HepG2 (cell line): ENCODE data around the gene TBC1D24. TPM values are rescaled to one million over a fixed set of nuclear protein-coding genes. Genes with fewer than 3 reads are reported as not detected.

ENCODE experiments used
- ATAC-seq: fragments of 200-7000 bp; cut with Tn5 transposase; 3 replicates; pipeline ENCODE4 v1.9.1; 2020; ENCODE audit warnings: mild to moderate bottlenecking, moderate library complexity
- BruUV-seq: library from RNA; stranded (reverse); fragments of 400-500 nt; replicated peaks from 2 replicates; lab custom pipeline; 2021; lab: Mats Ljungman, UMichigan
- CTCF ChIA-PET: fragments of 300-600 bp; formaldehyde crosslinking; extraction: SDS; loops from one replicate; lab custom pipeline; 2021; ENCODE audit warnings: low total read pairs, inconsistent platforms, low intra/inter-chr PET ratio; lab: Yijun Ruan, JAX
- POLR2A ChIA-PET: fragments of 350-600 bp; sonication (Branson Sonifier 250); formaldehyde crosslinking; loops from one replicate; lab custom pipeline; 2020; ENCODE audit warnings: antibody characterized with exemption, inconsistent platforms; lab: Yijun Ruan, JAX
- DNase-seq: peaks from one replicate; pipeline ENCODE4 v3.0.0-alpha.2; 2015; ENCODE audit warnings: low spot score
- FAIRE-seq: peaks from 3 replicates; lab custom pipeline; 2011; peaks lifted over from hg19 to GRCh38; lab: Jason Lieb, UNC
- H2AFZ ChIP-seq: one replicate; pipeline ENCODE4 v1.6.1; 2011; ENCODE audit warnings: low read length, inconsistent platforms
- H3K27ac ChIP-seq: fragments of 300-600 bp; 3 replicates; pipeline ENCODE4 v1.8.0; 2011; ENCODE audit warnings: mixed run types, mild to moderate bottlenecking, mixed read lengths, low read length, inconsistent platforms; ENCODE audit not compliant: insufficient read depth; ENCODE audit errors: extremely low read length
- H3K27me3 ChIP-seq, 2 experiments: fragments of 200-600 bp in 1 of 2; 2 replicates in 1 of 2; 3 replicates in 1 of 2; pipeline versions ENCODE4 v1.6.0 to v1.8.0; 2011; ENCODE audit warnings: low read length in 2 of 2, mild to moderate bottlenecking in 2 of 2, moderate library complexity in 2 of 2, inconsistent platforms in 1 of 2; ENCODE audit not compliant: insufficient read depth in 2 of 2, control insufficient read depth in 1 of 2
- H3K36me3 ChIP-seq, 2 experiments: fragments of 200-600 bp in 1 of 2; replicated peaks in 1 of 2; 2 replicates in 1 of 2; 3 replicates in 1 of 2; pipeline versions ENCODE4 v1.5.1 to v1.8.0; 2011; ENCODE audit warnings: low read length in 2 of 2, inconsistent platforms in 1 of 2; ENCODE audit not compliant: insufficient read depth in 2 of 2, control insufficient read depth in 1 of 2
- H3K4me1 ChIP-seq: 2 replicates; pipeline ENCODE4 v1.5.1; 2012; ENCODE audit warnings: low read length, inconsistent platforms; ENCODE audit not compliant: insufficient read depth
- H3K4me2 ChIP-seq: 2 replicates; pipeline ENCODE4 v1.6.0; 2011; ENCODE audit warnings: low read depth, low read length, inconsistent platforms
- H3K4me3 ChIP-seq, 3 experiments: fragments of 200-600 bp in 1 of 3; sonication (generic), shearing (Covaris generic) in 1 of 3; replicated peaks in 1 of 3; 2 replicates each; pipeline ENCODE4 v1.5.1; 2011 to 2016; ENCODE audit warnings: low read length in 3 of 3, inconsistent platforms in 2 of 3, low read depth in 2 of 3, mild to moderate bottlenecking in 2 of 3, control low read depth in 1 of 3, mixed read lengths in 1 of 3; ENCODE audit not compliant: insufficient read depth in 1 of 3
- H3K79me2 ChIP-seq: one replicate; pipeline ENCODE4 v1.6.1; 2011; ENCODE audit warnings: low read length, inconsistent platforms; ENCODE audit not compliant: insufficient read depth
- H3K9ac ChIP-seq: 2 replicates; pipeline ENCODE4 v1.6.0; 2011; ENCODE audit warnings: mild to moderate bottlenecking, low read depth, low read length, inconsistent platforms; ENCODE audit not compliant: insufficient read depth
- H3K9me3 ChIP-seq: 2 replicates; pipeline ENCODE4 v1.5.1; 2012; ENCODE audit warnings: mild to moderate bottlenecking, low read length
- H4K20me1 ChIP-seq: 2 replicates; pipeline ENCODE4 v1.6.0; 2011; ENCODE audit warnings: inconsistent platforms, mild to moderate bottlenecking, low read length, moderate library complexity; ENCODE audit not compliant: insufficient read depth
- ARID3A ChIP-seq: IDR thresholded peaks from 2 replicates; pipeline ENCODE4 v1.6.1; 2012; ENCODE audit warnings: low read depth, low read length, improper control_type of control experiment
- BRF2 ChIP-seq: sonication (generic); formaldehyde crosslinking; IDR thresholded peaks from 2 replicates; pipeline ENCODE4 v1.8.1; 2022; ENCODE audit warnings: mild to moderate bottlenecking, missing genetic modification reagents
- EP300 ChIP-seq, 3 experiments: sonication (generic) in 1 of 3; formaldehyde crosslinking in 1 of 3; IDR thresholded peaks; 2 replicates each; pipeline versions ENCODE4 v1.5.1 to v1.6.1; 2011 to 2020; ENCODE audit warnings: low read depth in 2 of 3, low read length in 2 of 3, borderline replicate concordance in 1 of 3, improper control_type of control experiment in 1 of 3, mild to moderate bottlenecking in 1 of 3, missing genetic modification reagents in 1 of 3, moderate library complexity in 1 of 3
- HNF1A ChIP-seq, 2 experiments: sonication (generic) in 1 of 2; formaldehyde crosslinking in 1 of 2; IDR thresholded peaks; 2 replicates each; pipeline versions ENCODE4 v1.4.0 to v1.6.1; 2016 to 2020; ENCODE audit warnings: borderline replicate concordance in 1 of 2, low read depth in 1 of 2, mild to moderate bottlenecking in 1 of 2, missing genetic modification reagents in 1 of 2
- IRX3 ChIP-seq: sonication (generic); formaldehyde crosslinking; IDR thresholded peaks from 2 replicates; pipeline ENCODE4 v1.8.1; 2023; ENCODE audit warnings: mild to moderate bottlenecking, low read depth, missing genetic modification reagents, borderline replicate concordance
- KDM2A ChIP-seq: sonication (generic); formaldehyde crosslinking; IDR thresholded peaks from 2 replicates; pipeline ENCODE4 v1.4.0; 2020; ENCODE audit warnings: low read depth, missing genetic modification reagents, borderline replicate concordance
- KDM5B ChIP-seq: sonication (generic); formaldehyde crosslinking; IDR thresholded peaks from 2 replicates; pipeline ENCODE4 v1.4.0; 2020; ENCODE audit warnings: missing genetic modification reagents, mild to moderate bottlenecking, borderline replicate concordance
- MIXL1 ChIP-seq: IDR thresholded peaks from 2 replicates; pipeline ENCODE4 v1.6.1; 2016
- MXD3 ChIP-seq: IDR thresholded peaks from 2 replicates; pipeline ENCODE4 v1.6.1; 2016; ENCODE audit warnings: mild to moderate bottlenecking, missing biosample characterization, missing genetic modification reagents
- PHF20 ChIP-seq: sonication (generic); formaldehyde crosslinking; IDR thresholded peaks from 2 replicates; pipeline ENCODE4 v1.5.0; 2020; ENCODE audit warnings: mild to moderate bottlenecking, missing genetic modification reagents
- POLR2A ChIP-seq, 2 experiments: IDR thresholded peaks; 2 replicates each; pipeline ENCODE4 v1.6.1; 2011; ENCODE audit warnings: low read depth in 2 of 2, low read length in 2 of 2, mild to moderate bottlenecking in 1 of 2, moderate library complexity in 1 of 2; ENCODE audit not compliant: insufficient read depth in 1 of 2
- RBFOX2 ChIP-seq: fragments of 200-400 bp; formaldehyde crosslinking; IDR thresholded peaks from 2 replicates; pipeline ENCODE4 v1.6.1; 2017; ENCODE audit warnings: low read depth, mild to moderate bottlenecking, low read length
- U2AF1 ChIP-seq: fragments of 200-400 bp; formaldehyde crosslinking; optimal IDR thresholded peaks from 2 replicates; pipeline ENCODE3; 2017; ENCODE audit warnings: mild to moderate bottlenecking, low read depth, low read length
- ZNF224 ChIP-seq: sonication (generic); formaldehyde crosslinking; IDR thresholded peaks from 2 replicates; pipeline ENCODE4 v1.5.0; 2020; ENCODE audit warnings: mild to moderate bottlenecking, missing genetic modification reagents
- ZSCAN20 ChIP-seq: sonication (generic); formaldehyde crosslinking; IDR thresholded peaks from 2 replicates; pipeline ENCODE4 v1.4.0; 2020; ENCODE audit warnings: missing genetic modification reagents, mild to moderate bottlenecking, borderline replicate concordance
- ZSCAN21 ChIP-seq: sonication (generic); formaldehyde crosslinking; IDR thresholded peaks from 2 replicates; pipeline ENCODE4 v1.8.0; 2022; ENCODE audit warnings: mild to moderate bottlenecking, missing genetic modification reagents, moderate library complexity, borderline replicate concordance
- WGBS: methylation state at CpG from one replicate; pipeline ENCODE4 v1.1.6; 2017; ENCODE audit warnings: low lambda C conversion rate; 5-methylcytosine and 5-hydroxymethylcytosine counted together
- in situ Hi-C: cut with HindIII; loops from 2 replicates; pipeline ENCODE4 v1.10.0; 2017; ENCODE audit warnings: low pct_unique_long_range_greater_than_20kb; ENCODE audit not compliant: extremely low pct_ligation_motif_present
- intact Hi-C: fragments of 100-400 bp; cut with micrococcal nuclease; formaldehyde crosslinking; loops from one replicate; pipeline ENCODE4 v1.10.0; 2022; ENCODE audit not compliant: unreplicated experiment
- polyA plus RNA-seq, 8 experiments: library from polyadenylated mRNA; depleted of rRNA in 3 of 8; stranded (reverse) in 7 of 8; unstranded in 1 of 8; fragments of >200 nt; fragmentation: Illumina TruSeq in 4 of 8; extraction: Trizol in 4 of 8; gene quantifications; 2 replicates each; pipeline versions ENCODE4 v1.2.1 to v1.2.3, GENCODE V29; 2011 to 2016; ENCODE audit warnings: low read depth in 4 of 8, missing spikeins in 1 of 8, mixed read lengths in 1 of 8; ENCODE audit not compliant: insufficient read depth in 1 of 8
- total RNA-seq, 5 experiments: library from RNA; depleted of rRNA; stranded (reverse); fragments of >200 nt; fragmentation: Illumina TruSeq; extraction: Trizol; gene quantifications; 2 replicates each; pipeline ENCODE4 v1.2.3, GENCODE V29; 2016; ENCODE audit warnings: low read depth in 1 of 5

The TBC1D24 gene
- total and polyA plus RNA-seq, 2 of the 13 experiments (the other 11 are each of a cell fraction or from before 2014, with no cell fraction given) = 7.7 to 13.7 TPM

- intact Hi-C loops = no loop called here
- WGBS = 43% methylated on average over 1 of the region's 20 CpGs
- H3K4me2 ChIP-seq = peak overlapping the region; percentile 98
- TF ChIP-seq HNF1A (IDR thresholded peaks at IDR 0.05; ENCODE audit: low read depth) = no peak
- TF ChIP-seq HNF1A (CRISPR knock-in tag; IDR thresholded peaks at IDR 0.05; ENCODE audit: borderline replicate concordance) = 0 out of 2 replicates have a peak, but pooled peaks have one; percentile 4
- peak; percentile 50 for TF ChIP-seq RBFOX2
- TF ChIP-seq ARID3A = no peak
- no peak for TF ChIP-seq U2AF1
- TF ChIP-seq KDM2A (CRISPR knock-in tag) = 0 out of 2 replicates have a peak, but pooled peaks have one; percentile 2
- TF ChIP-seq PHF20 = 0 out of 2 replicates have a peak, but pooled peaks have one; percentile 16
- TF ChIP-seq IRX3 (CRISPR knock-in tag) = 0 out of 2 replicates have a peak, but pooled peaks have one; percentile 14
- TF ChIP-seq KDM5B (CRISPR knock-in tag) = no peak
- TF ChIP-seq ZSCAN21 (CRISPR knock-in tag) = peak; percentile 10
- 0 out of 2 replicates have a peak, but pooled peaks have one; percentile 7 for TF ChIP-seq MXD3 (CRISPR knock-in tag)
- TF ChIP-seq ZNF224 = no peak
- TF ChIP-seq BRF2 (CRISPR knock-in tag) = 0 out of 2 replicates have a peak, but pooled peaks have one; percentile 21
- TF ChIP-seq MIXL1 (CRISPR knock-in tag) = no peak
- TF ChIP-seq ZSCAN20 (CRISPR knock-in tag) = no peak
- peak in 1 of 2 experiments; percentile 16; a peak in 1 of 4 replicates for TF ChIP-seq POLR2A (IDR thresholded peaks at IDR 0.05; ENCODE audit: insufficient read depth in 1 of 2, low read depth in 2 of 2, low read length in 2 of 2)
- no peak for TF ChIP-seq EP300 (IDR thresholded peaks at IDR 0.05; ENCODE audit: low read depth in 2 of 2, low read length in 2 of 2)
- no peak for TF ChIP-seq EP300 (CRISPR knock-in tag; IDR thresholded peaks at IDR 0.05; ENCODE audit: borderline replicate concordance)
Observed at GRCh38 chr16:2460391-2460713, 14.6 kb upstream of the TBC1D24 start.

More at GRCh38 chr16:2460391-2460713, 14.6 kb upstream of the TBC1D24 start:
- ATAC-seq (no peak), FAIRE-seq (no peak), DNase-seq (no peak)
- H3K4me3 ChIP-seq = peak overlapping the region; percentile 59 to 75 (median 65); a peak in 5 of 6 replicates
- H2AFZ ChIP-seq = no peak overlapping the region
- ChIA-PET POLR2A (interaction anchor here (0.8 to 1.7 kb wide), 7 partner anchors 9 to 64 kb away, joined by 3 to 9 read pairs (median 5); partner anchors contain the start of genes NTN3 and TBC1D24), CTCF (no interaction called here)
- H3K36me3 ChIP-seq = peaks cover 11 to 19% of the 10 kb centered on the region in 2 experiments; a peak in 4 of 5 replicates
- in situ Hi-C loops = no loop called here
- H3K9me3 ChIP-seq = no peaks in the 10 kb centered on the region
- no peaks in the 10 kb centered on the region for H3K27me3 ChIP-seq
- H3K9ac ChIP-seq = peak overlapping the region; percentile 72
- H3K27ac ChIP-seq = peak overlapping the region; percentile 78
- peaks cover 24% of the 10 kb centered on the region for H3K4me1 ChIP-seq
- BruUV-seq = no TSS peak
- no peaks in the 10 kb centered on the region for H4K20me1 ChIP-seq
- H3K79me2 ChIP-seq = no peaks in the 10 kb centered on the region
